Ishikawa (cell line): ENCODE results near the gene TBX15.

Experiments used
- CEBPB ChIP-seq: IDR thresholded peaks from 2 replicates; pipeline ENCODE4 v1.6.1; 2012
- EGR1 ChIP-seq: IDR thresholded peaks from 2 replicates; pipeline ENCODE4 v1.6.1; 2012
- EP300 ChIP-seq: IDR thresholded peaks from 2 replicates; pipeline ENCODE4 v1.6.1; 2012; ENCODE audit warnings: borderline replicate concordance
- FOXM1 ChIP-seq: IDR thresholded peaks from 2 replicates; pipeline ENCODE4 v1.6.1; 2012; ENCODE audit warnings: low read depth, borderline replicate concordance
- MAX ChIP-seq: IDR thresholded peaks from 2 replicates; pipeline ENCODE4 v1.6.1; 2012
- NFIC ChIP-seq: IDR thresholded peaks from 2 replicates; pipeline ENCODE4 v1.6.1; 2012
- RAD21 ChIP-seq: IDR thresholded peaks from 2 replicates; pipeline ENCODE4 v1.6.1; 2012; ENCODE audit warnings: low read depth
- REST ChIP-seq: IDR thresholded peaks from 2 replicates; pipeline ENCODE4 v1.6.1; 2012; ENCODE audit warnings: low read depth, mild to moderate bottlenecking
- TAF1 ChIP-seq: IDR thresholded peaks from 2 replicates; pipeline ENCODE4 v1.6.1; 2012; ENCODE audit warnings: low read depth, mild to moderate bottlenecking
- TCF12 ChIP-seq: IDR thresholded peaks from 2 replicates; pipeline ENCODE4 v1.6.1; 2012; ENCODE audit warnings: low read depth
- TEAD4 ChIP-seq: IDR thresholded peaks from 2 replicates; pipeline ENCODE4 v1.6.1; 2012
- USF1 ChIP-seq: IDR thresholded peaks from 2 replicates; pipeline ENCODE4 v1.6.1; 2012
- YY1 ChIP-seq: IDR thresholded peaks from 2 replicates; pipeline ENCODE4 v1.6.1; 2012; ENCODE audit warnings: low read depth
- ZBTB7A ChIP-seq: IDR thresholded peaks from 2 replicates; pipeline ENCODE4 v1.6.1; 2012; ENCODE audit warnings: low read depth

The TBX15 gene

GRCh38 chr1:118977600-118977999 is 10.5 kb downstream of the TBX15 start:
- TF ChIP-seq USF1 (no peak), TCF12 (no peak), ZBTB7A (no peak), REST (no peak), FOXM1 (no peak), TEAD4 (no peak), EGR1 (no peak), EP300 (no peak)

GRCh38 chr1:118974661-118975060 is 13.5 kb downstream of the TBX15 start:
- TF ChIP-seq MAX (no peak), TAF1 (no peak), RAD21 (no peak), CEBPB (no peak)

- no peak for TF ChIP-seq TAF1
- no peak for TF ChIP-seq EP300
- no peak for TF ChIP-seq ZBTB7A
- TF ChIP-seq REST = no peak
- no peak for TF ChIP-seq YY1
- TF ChIP-seq TCF12 = no peak
- no peak for TF ChIP-seq MAX
- no peak for TF ChIP-seq FOXM1
- no peak for TF ChIP-seq TEAD4
- no peak for TF ChIP-seq EGR1
- TF ChIP-seq RAD21 = no peak
Observed at GRCh38 chr1:118973531-118974137, 14.5 kb downstream of the TBX15 start.

- TF ChIP-seq RAD21 (no peak), YY1 (no peak), CEBPB (no peak), REST (no peak), EGR1 (no peak), ZBTB7A (no peak), TAF1 (no peak), USF1 (no peak), EP300 (no peak), NFIC (no peak)
Observed at GRCh38 chr1:118973032-118973431, 15.1 kb downstream of the TBX15 start.

- TF ChIP-seq EGR1 (no peak), NFIC (no peak), ZBTB7A (no peak), USF1 (no peak), TEAD4 (no peak), CEBPB (no peak), EP300 (no peak), RAD21 (no peak)
Observed at GRCh38 chr1:118970451-118970850, 17.7 kb downstream of the TBX15 start.
